ENCODE data around the gene MAML2. TPM values are rescaled to one million over a fixed set of nuclear protein-coding genes. Genes with fewer than 3 reads are reported as not detected.

The MAML2 gene
- total RNA-seq, 3 donors from 2014 or later, result 45.6 to 82.8 (median 68.2) TPM

DNA sequence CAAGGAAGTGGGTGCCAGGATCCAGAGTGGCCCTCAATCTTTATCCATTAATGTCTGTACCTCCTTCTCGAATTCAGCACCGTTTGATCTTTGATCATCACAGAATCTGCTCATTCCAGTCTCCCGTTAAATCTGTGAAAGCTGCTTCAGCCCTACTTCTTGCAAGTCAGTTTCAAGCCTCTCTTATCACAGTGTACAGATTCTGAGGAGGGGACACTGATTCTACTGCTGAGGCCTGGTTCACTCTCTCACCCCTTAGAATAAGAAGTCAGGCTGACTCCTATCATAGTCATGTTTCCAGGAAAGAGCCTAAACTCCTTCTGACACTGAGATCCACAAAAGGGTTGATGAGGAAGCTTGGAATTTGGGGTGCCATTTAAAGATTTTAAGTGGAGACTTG, 39.0 kb downstream of the MAML2 start:
- Histone ChIP-seq H3K4me1 (peaks cover 6 to 17% of the 10 kb centered on the region in 2 donors), H3K27me3 (no peaks in the 10 kb centered on the region), H3K4me3 (no peak overlapping the region), H3K36me3 (no peaks in the 10 kb centered on the region), H3K27ac (peak overlapping the region; percentile 41 to 68), H3K9me3 (no peaks in the 10 kb centered on the region)
- intact Hi-C loops (cut with DNase I; ENCODE audit: low total_unique reads), result no loop called here
- no peak for DNase-seq (ENCODE audit: low spot score in 2 of 2)
- no peak for TF ChIP-seq POLR2A (IDR thresholded peaks at IDR 0.05)
- TF ChIP-seq CTCF (IDR thresholded peaks at IDR 0.05), result no peak
- no peak for TF ChIP-seq POLR2AphosphoS5 (IDR thresholded peaks at IDR 0.05)

DNA sequence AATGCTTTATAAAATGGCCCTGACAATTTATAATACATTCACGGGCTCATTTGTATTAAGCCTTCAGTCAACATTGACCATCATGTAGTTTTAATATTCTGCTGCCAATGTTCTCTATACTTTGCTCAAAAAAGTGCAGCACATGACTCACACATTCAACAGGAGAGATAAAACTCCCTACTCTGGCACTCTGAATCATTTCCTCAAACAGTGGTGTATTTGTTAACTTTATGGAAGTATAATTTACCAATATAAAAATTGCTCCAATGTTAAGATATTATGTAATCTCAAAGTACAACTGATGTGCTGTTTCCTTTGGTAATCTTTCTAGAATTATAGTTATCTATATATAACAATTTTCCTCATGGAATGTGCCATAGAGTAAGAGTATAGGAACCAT, 39.9 kb downstream of the MAML2 start:
- H3K27ac ChIP-seq, result peak overlapping the region; percentile 2 to 68
- no peak for DNase-seq (ENCODE audit: low spot score in 2 of 2)
- no peaks in the 10 kb centered on the region for H3K36me3 ChIP-seq
- no peak overlapping the region for H3K4me3 ChIP-seq
- no peaks in the 10 kb centered on the region for H3K9me3 ChIP-seq
- intact Hi-C loops (cut with DNase I; ENCODE audit: low total_unique reads), result no loop called here
- peaks cover 6 to 16% of the 10 kb centered on the region in 2 donors for H3K4me1 ChIP-seq
- TF ChIP-seq POLR2A (IDR thresholded peaks at IDR 0.05) (no peak), CTCF (IDR thresholded peaks at IDR 0.05) (no peak), POLR2AphosphoS5 (IDR thresholded peaks at IDR 0.05) (no peak)
- H3K27me3 ChIP-seq, result no peaks in the 10 kb centered on the region

- TF ChIP-seq POLR2A (IDR thresholded peaks at IDR 0.05), result no peak
- no peak for TF ChIP-seq CTCF (IDR thresholded peaks at IDR 0.05)
- no peak for TF ChIP-seq POLR2AphosphoS5 (IDR thresholded peaks at IDR 0.05)
- H3K27me3 ChIP-seq, result no peaks in the 10 kb centered on the region
- no peaks in the 10 kb centered on the region for H3K9me3 ChIP-seq
- no peak overlapping the region for H3K4me3 ChIP-seq
- DNase-seq (ENCODE audit: low spot score in 2 of 2), result no peak
- intact Hi-C loops (cut with DNase I; ENCODE audit: low total_unique reads), result no loop called here
- peak overlapping the region in 1 of 2 donors; percentile 68 for H3K27ac ChIP-seq
- no peaks in the 10 kb centered on the region for H3K36me3 ChIP-seq
- peaks cover 6 to 11% of the 10 kb centered on the region in 2 donors for H3K4me1 ChIP-seq
Observed at GRCh38 chr11:96301818-96302217, 41.2 kb downstream of the MAML2 start.

GRCh38 chr11:96299155-96299888, 43.7 kb downstream of the MAML2 start:
- DNase-seq (ENCODE audit: low spot score in 2 of 2), result no peak
- Histone ChIP-seq H3K27ac (peak overlapping the region; percentile 77), H3K9me3 (no peaks in the 10 kb centered on the region), H3K4me1 (peaks cover 2 to 11% of the 10 kb centered on the region in 2 donors), H3K27me3 (no peaks in the 10 kb centered on the region), H3K4me3 (no peak overlapping the region), H3K36me3 (no peaks in the 10 kb centered on the region)
- no peak for TF ChIP-seq POLR2A (IDR thresholded peaks at IDR 0.05)
- TF ChIP-seq POLR2AphosphoS5 (IDR thresholded peaks at IDR 0.05), result no peak
- no peak for TF ChIP-seq CTCF (IDR thresholded peaks at IDR 0.05)
- intact Hi-C loops (cut with DNase I; ENCODE audit: low total_unique reads), result no loop called here

- intact Hi-C loops (cut with DNase I; ENCODE audit: low total_unique reads), result no loop called here
- H3K4me3 ChIP-seq, result no peak overlapping the region
- peak overlapping the region in 1 of 2 donors; percentile 62 for H3K27ac ChIP-seq
- TF ChIP-seq POLR2A (IDR thresholded peaks at IDR 0.05) (no peak), CTCF (IDR thresholded peaks at IDR 0.05) (no peak), POLR2AphosphoS5 (IDR thresholded peaks at IDR 0.05) (no peak)
- H3K27me3 ChIP-seq, result no peaks in the 10 kb centered on the region
- H3K9me3 ChIP-seq, result no peaks in the 10 kb centered on the region
- H3K4me1 ChIP-seq, result no peaks in the 10 kb centered on the region
- DNase-seq (ENCODE audit: low spot score in 2 of 2), result no peak
- H3K36me3 ChIP-seq, result no peaks in the 10 kb centered on the region
Observed at GRCh38 chr11:96295369-96295768, 47.6 kb downstream of the MAML2 start.
